RWPE1 (cell line): ENCODE data around the gene REEP1.

ENCODE experiments used
- CTCF ChIA-PET: fragments of 350-600 bp; sonication (Branson Sonifier 250); formaldehyde crosslinking; extraction: SDS; loops from one replicate; lab custom pipeline; 2021; lab: Yijun Ruan, JAX
- POLR2A ChIA-PET: fragments of 400-600 bp; formaldehyde crosslinking; extraction: SDS; loops from one replicate; lab custom pipeline; 2020; ENCODE audit warnings: antibody characterized with exemption; ENCODE audit not compliant: low non-redundant PET; lab: Yijun Ruan, JAX
- DNase-seq: peaks from one replicate; pipeline ENCODE4 v3.0.0; 2012; ENCODE audit warnings: low spot score
- H3K27ac ChIP-seq: fragments of 450-650 bp; 2 replicates; pipeline ENCODE4 v1.5.1; 2017
- TF ChIP-seq, protein P1 (sequence below): fragments of 450-650 bp; conservative IDR thresholded peaks from 2 replicates; pipeline ENCODE4 v1.5.1; 2017; ENCODE audit warnings: low read depth, mild to moderate bottlenecking

Gene REEP1

DNA sequence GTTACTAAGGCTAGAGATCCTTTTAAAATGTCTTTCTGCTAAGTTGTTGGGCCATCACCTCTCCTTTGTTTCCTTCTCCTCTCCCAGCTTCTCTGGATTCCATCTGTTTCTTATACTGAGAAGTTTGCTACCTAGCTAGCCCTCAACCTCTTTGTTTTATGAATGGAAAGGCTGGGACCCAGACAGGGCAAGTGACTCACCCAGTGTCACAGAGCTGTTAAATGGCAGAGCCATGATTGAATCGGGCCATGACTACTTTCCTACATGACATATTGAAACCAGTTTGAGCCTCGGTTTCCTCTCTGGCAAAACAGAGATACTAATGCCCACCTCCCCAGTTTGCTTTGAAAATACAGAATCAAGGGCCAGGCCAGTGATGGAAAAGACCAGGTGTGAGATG is 24.1 kb downstream of the REEP1 start:
- ChIA-PET CTCF (no interaction called here), POLR2A (no interaction called here)
- no peak overlapping the region for H3K27ac ChIP-seq
- TF ChIP-seq, protein P1, sequence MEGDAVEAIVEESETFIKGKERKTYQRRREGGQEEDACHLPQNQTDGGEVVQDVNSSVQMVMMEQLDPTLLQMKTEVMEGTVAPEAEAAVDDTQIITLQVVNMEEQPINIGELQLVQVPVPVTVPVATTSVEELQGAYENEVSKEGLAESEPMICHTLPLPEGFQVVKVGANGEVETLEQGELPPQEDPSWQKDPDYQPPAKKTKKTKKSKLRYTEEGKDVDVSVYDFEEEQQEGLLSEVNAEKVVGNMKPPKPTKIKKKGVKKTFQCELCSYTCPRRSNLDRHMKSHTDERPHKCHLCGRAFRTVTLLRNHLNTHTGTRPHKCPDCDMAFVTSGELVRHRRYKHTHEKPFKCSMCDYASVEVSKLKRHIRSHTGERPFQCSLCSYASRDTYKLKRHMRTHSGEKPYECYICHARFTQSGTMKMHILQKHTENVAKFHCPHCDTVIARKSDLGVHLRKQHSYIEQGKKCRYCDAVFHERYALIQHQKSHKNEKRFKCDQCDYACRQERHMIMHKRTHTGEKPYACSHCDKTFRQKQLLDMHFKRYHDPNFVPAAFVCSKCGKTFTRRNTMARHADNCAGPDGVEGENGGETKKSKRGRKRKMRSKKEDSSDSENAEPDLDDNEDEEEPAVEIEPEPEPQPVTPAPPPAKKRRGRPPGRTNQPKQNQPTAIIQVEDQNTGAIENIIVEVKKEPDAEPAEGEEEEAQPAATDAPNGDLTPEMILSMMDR = no peak
- no peak for DNase-seq

DNA sequence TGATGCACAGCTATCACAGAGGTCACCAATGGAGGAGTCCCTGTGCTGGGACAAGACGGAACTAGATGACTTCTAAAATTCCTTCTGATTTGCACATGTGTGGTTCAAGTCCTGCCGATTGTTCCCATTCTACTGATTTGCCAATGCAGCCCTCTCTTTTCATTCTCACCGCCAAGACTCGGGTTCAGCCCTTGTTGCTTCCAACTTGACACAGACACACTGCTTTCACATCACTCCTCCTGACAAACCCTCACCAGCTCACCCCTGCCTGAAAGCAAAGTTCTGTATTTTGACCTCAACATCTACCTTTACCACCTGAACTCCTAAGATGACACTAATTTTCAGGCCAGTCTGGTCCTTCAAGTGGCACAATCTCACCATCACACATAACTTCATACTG is 25.5 kb downstream of the REEP1 start:
- POLR2A ChIA-PET = no interaction called here
- TF ChIP-seq, protein P1 = no peak
- H3K27ac ChIP-seq = no peak overlapping the region
- CTCF ChIA-PET = no interaction called here
- no peak for DNase-seq

DNA sequence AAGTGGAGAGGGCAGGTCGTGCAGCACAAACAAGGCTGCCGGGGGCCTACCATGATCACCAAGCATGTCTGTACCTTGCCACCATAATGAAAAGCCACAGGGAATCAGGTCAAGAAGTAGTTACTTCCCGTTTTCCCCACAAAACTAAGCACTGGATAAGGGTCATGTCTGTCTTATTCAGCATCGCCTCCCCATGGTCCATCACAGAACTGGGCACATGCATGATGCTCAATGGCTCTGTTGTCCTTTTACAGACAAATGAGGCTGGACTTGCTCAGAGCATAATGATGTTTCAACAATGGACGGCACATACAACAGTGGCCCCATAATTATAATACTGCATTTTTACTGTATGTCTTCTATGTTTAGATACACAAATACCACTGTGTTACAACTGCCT is 27.5 kb downstream of the REEP1 start:
- TF ChIP-seq, protein P1 = no peak
- no peak overlapping the region for H3K27ac ChIP-seq
- POLR2A ChIA-PET = no interaction called here
- DNase-seq = no peak
- CTCF ChIA-PET = no interaction called here

DNA sequence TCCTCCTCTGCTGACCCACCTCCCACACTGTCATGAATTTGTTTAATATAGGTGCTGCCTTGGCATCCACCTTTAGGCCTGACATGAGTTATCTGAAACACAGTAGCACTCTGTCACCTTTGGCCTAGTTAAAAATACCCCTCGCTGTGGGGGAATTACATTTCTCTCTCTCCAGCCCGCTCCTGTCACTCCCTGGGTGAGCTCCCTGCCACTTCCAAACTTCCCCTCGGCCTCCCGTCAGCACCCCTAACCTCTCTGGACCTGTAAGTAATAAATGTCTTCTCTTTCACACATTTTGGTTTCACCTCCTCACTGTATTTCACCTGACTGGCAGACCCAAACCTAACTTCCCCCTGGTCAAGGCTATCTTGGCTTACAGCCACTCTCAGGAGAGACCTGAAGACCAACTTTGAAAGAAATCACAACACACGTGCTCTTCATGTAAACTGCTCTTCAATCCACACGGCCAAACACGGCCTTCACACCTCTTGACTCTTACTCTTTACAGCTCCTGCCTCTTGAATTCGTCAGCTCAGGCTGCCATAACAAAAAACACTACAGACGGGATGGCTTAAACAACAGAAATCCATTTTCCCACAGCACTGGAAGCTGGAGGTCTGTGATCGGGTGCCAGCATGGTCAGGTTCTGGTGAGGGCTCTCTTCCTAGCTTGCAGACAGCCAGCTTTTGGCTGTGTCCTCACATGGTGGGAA is 28.3 kb downstream of the REEP1 start:
- no peak for DNase-seq
- POLR2A ChIA-PET = no interaction called here
- H3K27ac ChIP-seq = no peak overlapping the region
- CTCF ChIA-PET = no interaction called here
- TF ChIP-seq, protein P1 = no peak

DNA sequence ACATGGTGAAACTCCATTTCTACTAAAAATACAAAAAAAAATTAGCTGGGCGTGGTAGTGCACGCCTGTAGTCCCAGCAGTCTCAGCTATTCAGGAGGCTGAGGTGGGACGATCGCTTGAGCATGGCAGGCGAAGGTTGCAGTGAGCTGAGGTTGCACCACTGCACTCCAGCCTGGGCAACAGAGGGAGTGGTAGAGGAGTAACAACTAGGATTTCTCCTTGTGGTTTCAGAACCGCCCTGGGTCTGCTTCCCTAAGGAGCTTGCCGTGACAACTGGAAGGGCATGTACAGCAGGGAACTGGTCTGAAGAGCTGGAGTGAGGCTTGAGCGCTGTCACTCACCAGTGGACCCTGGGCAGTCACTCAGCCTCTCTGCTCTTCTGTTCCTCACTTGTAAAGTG is 29.1 kb downstream of the REEP1 start:
- no peak overlapping the region for H3K27ac ChIP-seq
- ChIA-PET POLR2A (no interaction called here), CTCF (no interaction called here)
- TF ChIP-seq, protein P1 = no peak
- no peak for DNase-seq

DNA sequence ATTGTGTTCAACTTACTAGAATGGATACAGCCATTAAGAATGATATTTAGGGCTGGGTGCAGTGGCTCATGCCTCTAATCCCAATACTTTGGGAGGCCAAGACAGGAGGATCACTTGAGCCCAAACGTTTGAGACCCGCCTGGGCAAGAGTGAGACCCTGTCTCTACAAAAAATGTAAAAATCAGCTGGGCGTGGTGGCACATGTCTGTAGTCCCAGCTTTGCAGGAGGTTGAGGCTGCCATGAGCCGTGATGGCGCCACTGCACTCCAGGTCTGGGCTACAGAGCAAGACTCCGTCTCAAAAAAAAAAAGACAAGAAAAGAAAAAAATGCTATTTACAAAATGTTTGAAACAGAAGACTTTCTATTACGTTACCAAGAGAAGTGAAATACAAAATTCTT is 30.0 kb downstream of the REEP1 start:
- TF ChIP-seq, protein P1 = no peak
- no peak overlapping the region for H3K27ac ChIP-seq
- DNase-seq = no peak
- CTCF ChIA-PET = no interaction called here
- POLR2A ChIA-PET = no interaction called here
